Activated naive CD8-positive, alpha-beta T cell treated with anti-CD3 and anti-CD28 coated beads, Interleukin-2, amount 10 ng/mL, durations not matched to agents 7 days and 5 days (primary cell): ENCODE measurements around the gene MTMR10. TPM values are rescaled to one million over a fixed set of nuclear protein-coding genes. Genes with fewer than 3 reads are reported as not detected.

Source experiments
- total RNA-seq, 2 experiments: library from RNA; stranded (reverse); gene quantifications; one replicate each; pipeline ENCODE4 v1.2.3, GENCODE V29; 2021

MTMR10 gene
- total RNA-seq, 2 experiments from 2014 or later = 29.3 to 32.2 TPM

Other genes starting within 250 kb of the MTMR10 start
- gene FAN1, start 87.7 kb downstream of the MTMR10 start, total RNA-seq = 10 to 100 TPM; 23.9 to 25.8 TPM
- gene TRPM1, start 110.1 kb upstream of the MTMR10 start, total RNA-seq = not detected